Nephron (organoid): ENCODE results near the gene SHROOM2.

ENCODE experiments used
- H3K27ac Mint-ChIP-seq, 3 experiments: 2 replicates each; pipeline ENCODE4 v1.8.0; 2020; ENCODE audit warnings: mixed read lengths in 3 of 3, mild to moderate bottlenecking in 2 of 3, moderate library complexity in 1 of 3
- H3K27me3 Mint-ChIP-seq: 2 replicates; pipeline ENCODE4 v1.8.0; 2021; ENCODE audit warnings: low read depth, mild to moderate bottlenecking, moderate library complexity, mixed read lengths
- H3K36me3 Mint-ChIP-seq: 2 replicates; pipeline ENCODE4 v1.8.0; 2020; ENCODE audit warnings: low read depth, mixed read lengths
- H3K4me1 Mint-ChIP-seq: 2 replicates; pipeline ENCODE4 v1.8.0; 2020; ENCODE audit warnings: mixed read lengths
- H3K4me3 Mint-ChIP-seq, 3 experiments: 2 replicates each; pipeline ENCODE4 v1.8.0; 2020; ENCODE audit warnings: mild to moderate bottlenecking in 3 of 3, mixed read lengths in 3 of 3, moderate library complexity in 2 of 3
- H3K9me3 Mint-ChIP-seq: 2 replicates; pipeline ENCODE4 v1.8.0; 2020; ENCODE audit warnings: mixed read lengths
- CTCF ChIP-seq, 3 experiments: fragments of 200-600 bp; sonication (generic); IDR thresholded peaks; one replicate each; pipeline ENCODE4 v1.5.0; 2021; ENCODE audit warnings: antibody characterized with exemption in 3 of 3; ENCODE audit not compliant: unreplicated experiment in 3 of 3

SHROOM2 gene

GRCh38 chrX:9770319-9770718, 15.9 kb upstream of the SHROOM2 start:
- peaks cover 4% of the 10 kb centered on the region for H3K4me1 Mint-ChIP-seq
- H3K36me3 Mint-ChIP-seq = peaks cover 4% of the 10 kb centered on the region
- no peak overlapping the region for H3K27ac Mint-ChIP-seq
- H3K9me3 Mint-ChIP-seq = peaks cover 8% of the 10 kb centered on the region
- H3K4me3 Mint-ChIP-seq = no peak overlapping the region
- H3K27me3 Mint-ChIP-seq = peaks cover 4% of the 10 kb centered on the region
- no peak for TF ChIP-seq CTCF (IDR thresholded peaks at IDR 0.05; ENCODE audit: unreplicated experiment in 3 of 3)

GRCh38 chrX:9772943-9773342, 13.3 kb upstream of the SHROOM2 start:
- no peak overlapping the region for H3K4me3 Mint-ChIP-seq
- peaks cover 4% of the 10 kb centered on the region for H3K36me3 Mint-ChIP-seq
- H3K27ac Mint-ChIP-seq = no peak overlapping the region
- H3K9me3 Mint-ChIP-seq = peaks cover 5% of the 10 kb centered on the region
- H3K27me3 Mint-ChIP-seq = no peaks in the 10 kb centered on the region
- peaks cover under 1% of the 10 kb centered on the region for H3K4me1 Mint-ChIP-seq
- no peak for TF ChIP-seq CTCF (IDR thresholded peaks at IDR 0.05; ENCODE audit: unreplicated experiment in 3 of 3)

- Mint-ChIP-seq H3K4me1 (no peaks in the 10 kb centered on the region), H3K9me3 (peaks cover 7% of the 10 kb centered on the region), H3K4me3 (no peak overlapping the region), H3K27ac (no peak overlapping the region), H3K27me3 (no peaks in the 10 kb centered on the region), H3K36me3 (peaks cover 4% of the 10 kb centered on the region)
- TF ChIP-seq CTCF (IDR thresholded peaks at IDR 0.05; ENCODE audit: unreplicated experiment in 3 of 3) = no peak
Observed at GRCh38 chrX:9775930-9776329, 10.3 kb upstream of the SHROOM2 start.

GRCh38 chrX:9781941-9782340, 4.3 kb upstream of the SHROOM2 start:
- no peak overlapping the region for H3K27ac Mint-ChIP-seq

GRCh38 chrX:9784332-9784731, 1.9 kb upstream of the SHROOM2 start:
- no peak for TF ChIP-seq CTCF (IDR thresholded peaks at IDR 0.05; ENCODE audit: unreplicated experiment in 3 of 3)
- no peak overlapping the region for H3K27ac Mint-ChIP-seq
- H3K36me3 Mint-ChIP-seq = no peaks in the 10 kb centered on the region
- peak overlapping the region; percentile 52 to 86 (median 83) for H3K4me3 Mint-ChIP-seq
- H3K4me1 Mint-ChIP-seq = peaks cover 21% of the 10 kb centered on the region
- H3K27me3 Mint-ChIP-seq = peaks cover 12% of the 10 kb centered on the region
- H3K9me3 Mint-ChIP-seq = peaks cover 5% of the 10 kb centered on the region

More at GRCh38 chrX:9781941-9782340, 4.3 kb upstream of the SHROOM2 start:
- TF ChIP-seq CTCF (IDR thresholded peaks at IDR 0.05; ENCODE audit: unreplicated experiment in 3 of 3) = no peak
- no peak overlapping the region for H3K4me3 Mint-ChIP-seq
- no peaks in the 10 kb centered on the region for H3K4me1 Mint-ChIP-seq
- H3K36me3 Mint-ChIP-seq = no peaks in the 10 kb centered on the region
- peaks cover 6% of the 10 kb centered on the region for H3K9me3 Mint-ChIP-seq
- peaks cover 7% of the 10 kb centered on the region for H3K27me3 Mint-ChIP-seq

- H3K27ac Mint-ChIP-seq = peak overlapping the region in 1 of 3 experiments; percentile 69
- peaks cover 5% of the 10 kb centered on the region for H3K9me3 Mint-ChIP-seq
- H3K4me1 Mint-ChIP-seq = peaks cover 25% of the 10 kb centered on the region
- H3K36me3 Mint-ChIP-seq = no peaks in the 10 kb centered on the region
- H3K4me3 Mint-ChIP-seq = peak overlapping the region; percentile 73 to 86 (median 83)
- TF ChIP-seq CTCF (IDR thresholded peaks at IDR 0.05; ENCODE audit: unreplicated experiment in 3 of 3) = no peak
- peaks cover 12% of the 10 kb centered on the region for H3K27me3 Mint-ChIP-seq
Observed at GRCh38 chrX:9785254-9785943, 830 bp upstream of the SHROOM2 start.
